GM12891 (cell line): ENCODE data around the gene JAK2.

Experiments
- PAX5 ChIP-seq: IDR thresholded peaks from 2 replicates; pipeline ENCODE4 v1.6.1; 2011; ENCODE audit warnings: low read length, moderate library complexity, mild to moderate bottlenecking; ENCODE audit not compliant: insufficient read depth, severe bottlenecking
- POLR2A ChIP-seq: IDR thresholded peaks from 2 replicates; pipeline ENCODE4 v1.6.1; 2011; ENCODE audit warnings: low read depth, low read length, control low read depth
- POLR2AphosphoS5 ChIP-seq: IDR thresholded peaks from 2 replicates; pipeline ENCODE4 v1.6.1; 2011; ENCODE audit warnings: low read depth, low read length, control low read depth
- SPI1 ChIP-seq: IDR thresholded peaks from 2 replicates; pipeline ENCODE4 v1.6.1; 2011; ENCODE audit warnings: low read depth, low read length, control low read depth
- TAF1 ChIP-seq: IDR thresholded peaks from 2 replicates; pipeline ENCODE4 v1.6.1; 2011; ENCODE audit warnings: low read depth, low read length, control low read depth

DNA sequence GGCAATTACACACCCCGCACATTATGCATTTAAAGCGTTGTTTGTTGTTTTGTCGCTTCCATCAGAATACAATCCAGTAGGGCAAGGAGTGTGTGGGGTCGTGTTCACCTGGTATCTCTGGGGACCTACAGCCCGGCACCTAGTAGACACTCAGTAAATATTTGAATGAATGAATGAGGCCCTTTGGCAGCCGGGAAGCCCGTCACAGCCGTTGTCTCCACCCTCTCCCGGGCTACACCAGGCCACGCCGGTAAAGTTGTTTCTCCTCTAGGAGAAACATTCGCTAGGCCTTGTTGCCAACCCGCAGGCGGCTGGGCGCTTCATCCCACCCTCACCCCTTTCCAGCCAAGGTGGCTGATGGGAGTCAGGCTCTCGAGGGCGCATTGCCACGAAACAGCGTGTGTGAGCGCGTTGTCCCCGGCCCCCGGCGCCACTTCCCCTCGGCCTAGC lies 876 bp upstream of the JAK2 start:
- TF ChIP-seq POLR2AphosphoS5 (no peak), TAF1 (no peak), POLR2A (no peak), SPI1 (peak; percentile 45; the same call in 1 of the 2 replicates), PAX5 (no peak)
